Measurements from ENCODE around the gene GBF1.

- no peak for TF ChIP-seq CTCF (conservative IDR thresholded peaks at IDR 0.05)
- TF ChIP-seq EZH2 (IDR thresholded peaks at IDR 0.05; ENCODE audit: low read depth): no peak
These were observed 10.1 kb downstream of the GBF1 start for GRCh38 chr10:102255404-102255803.
